Measurements from ENCODE around the gene MFN2. TPM values are rescaled to one million over a fixed set of nuclear protein-coding genes. Genes with fewer than 3 reads are reported as not detected.

Gene MFN2
- total and polyA plus RNA-seq, 9 of the 15 experiments (the other 6 are each of a cell fraction or from before 2014, with no cell fraction given), result 10.5 to 158 (median 87.1) TPM

DNA sequence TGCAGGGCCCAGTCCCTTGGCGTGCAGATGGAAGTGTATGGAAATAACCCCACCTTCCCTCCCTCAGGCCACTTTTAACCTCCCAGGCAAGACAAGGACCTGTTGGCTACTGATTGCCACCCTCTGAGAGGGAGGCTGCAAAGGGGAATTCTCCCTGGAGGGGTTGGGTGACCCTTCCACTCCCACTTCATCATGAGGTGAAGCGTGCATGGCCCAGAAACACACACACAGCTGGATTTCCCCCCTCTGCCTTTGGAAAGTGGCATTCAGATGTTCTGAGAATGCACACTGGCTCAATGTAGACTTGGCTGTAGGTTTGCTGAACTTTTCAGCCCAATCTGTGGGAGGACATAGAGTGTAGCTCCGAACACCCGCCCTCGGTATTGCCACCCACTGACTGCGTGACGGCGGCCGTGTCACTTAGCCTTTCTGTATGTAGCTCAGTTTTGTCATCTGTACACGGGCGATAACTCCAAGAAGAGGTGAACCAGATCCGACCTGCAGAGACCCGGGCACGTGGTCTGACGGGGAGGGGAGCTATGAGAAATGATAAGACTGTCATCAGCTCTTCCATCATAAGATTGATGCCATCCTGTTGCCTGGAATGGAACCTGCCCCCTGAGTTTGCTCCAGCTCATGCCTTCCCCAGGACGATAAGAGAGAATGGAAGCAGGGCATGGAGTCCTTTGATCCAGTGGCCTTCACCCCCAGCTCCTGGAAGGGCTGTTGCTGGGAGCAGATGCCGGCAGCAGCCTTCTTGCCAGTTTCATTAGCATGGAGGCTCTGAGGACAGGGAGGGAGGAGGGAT is 58.3 kb downstream of the MFN2 start (continued):
- TF ChIP-seq NCOA2 (IDR thresholded peaks at IDR 0.05; ENCODE audit: partially characterized antibody in 2 of 2) (no peak), TEAD2 (tag; IDR thresholded peaks at IDR 0.05) (no peak), ESRRB (CRISPR knock-in tag; IDR thresholded peaks at IDR 0.05; ENCODE audit: borderline replicate concordance) (no peak), KLF10 (CRISPR knock-in tag; IDR thresholded peaks at IDR 0.05) (no peak), POLR2G (IDR thresholded peaks at IDR 0.05; ENCODE audit: low read depth, low read length) (no peak), NFE2 (IDR thresholded peaks at IDR 0.05; ENCODE audit: low read depth) (peak; percentile 50), ZNF583 (CRISPR knock-in tag; IDR thresholded peaks at IDR 0.05) (0 out of 2 replicates have a peak, but pooled peaks have one; percentile 5), FOSL1 (tag; conservative IDR thresholded peaks at IDR 0.05) (peak; percentile 70), SIN3A (IDR thresholded peaks at IDR 0.05; ENCODE audit: borderline replicate concordance in 2 of 2, control insufficient read depth in 1 of 2, low read depth in 2 of 2, low read length in 2 of 2) (0 out of 4 replicates have a peak, but pooled peaks of 1 of the 2 experiments have one; percentile 23), THRAP3 (IDR thresholded peaks at IDR 0.05; ENCODE audit: borderline replicate concordance) (no peak), SLC30A9 (CRISPR knock-in tag; IDR thresholded peaks at IDR 0.05) (no peak), SPI1 (IDR thresholded peaks at IDR 0.05; ENCODE audit: borderline replicate concordance, low read depth, low read length) (no peak), CBX5 (IDR thresholded peaks at IDR 0.05; ENCODE audit: borderline replicate concordance, low read depth) (peak; percentile 56; the same call in 1 of the 2 replicates), ZNF695 (CRISPR knock-in tag; IDR thresholded peaks at IDR 0.05) (no peak), RFX5 (IDR thresholded peaks at IDR 0.05; ENCODE audit: low read depth, low read length) (no peak), HDAC3 (IDR thresholded peaks at IDR 0.05; ENCODE audit: borderline replicate concordance, partially characterized antibody) (peak; percentile 88)
- TF ChIP-seq, protein P1, sequence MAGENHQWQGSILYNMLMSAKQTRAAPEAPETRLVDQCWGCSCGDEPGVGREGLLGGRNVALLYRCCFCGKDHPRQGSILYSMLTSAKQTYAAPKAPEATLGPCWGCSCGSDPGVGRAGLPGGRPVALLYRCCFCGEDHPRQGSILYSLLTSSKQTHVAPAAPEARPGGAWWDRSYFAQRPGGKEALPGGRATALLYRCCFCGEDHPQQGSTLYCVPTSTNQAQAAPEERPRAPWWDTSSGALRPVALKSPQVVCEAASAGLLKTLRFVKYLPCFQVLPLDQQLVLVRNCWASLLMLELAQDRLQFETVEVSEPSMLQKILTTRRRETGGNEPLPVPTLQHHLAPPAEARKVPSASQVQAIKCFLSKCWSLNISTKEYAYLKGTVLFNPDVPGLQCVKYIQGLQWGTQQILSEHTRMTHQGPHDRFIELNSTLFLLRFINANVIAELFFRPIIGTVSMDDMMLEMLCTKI (IDR thresholded peaks at IDR 0.05; ENCODE audit: partially characterized antibody), result no peak
- TF ChIP-seq, protein P2, sequence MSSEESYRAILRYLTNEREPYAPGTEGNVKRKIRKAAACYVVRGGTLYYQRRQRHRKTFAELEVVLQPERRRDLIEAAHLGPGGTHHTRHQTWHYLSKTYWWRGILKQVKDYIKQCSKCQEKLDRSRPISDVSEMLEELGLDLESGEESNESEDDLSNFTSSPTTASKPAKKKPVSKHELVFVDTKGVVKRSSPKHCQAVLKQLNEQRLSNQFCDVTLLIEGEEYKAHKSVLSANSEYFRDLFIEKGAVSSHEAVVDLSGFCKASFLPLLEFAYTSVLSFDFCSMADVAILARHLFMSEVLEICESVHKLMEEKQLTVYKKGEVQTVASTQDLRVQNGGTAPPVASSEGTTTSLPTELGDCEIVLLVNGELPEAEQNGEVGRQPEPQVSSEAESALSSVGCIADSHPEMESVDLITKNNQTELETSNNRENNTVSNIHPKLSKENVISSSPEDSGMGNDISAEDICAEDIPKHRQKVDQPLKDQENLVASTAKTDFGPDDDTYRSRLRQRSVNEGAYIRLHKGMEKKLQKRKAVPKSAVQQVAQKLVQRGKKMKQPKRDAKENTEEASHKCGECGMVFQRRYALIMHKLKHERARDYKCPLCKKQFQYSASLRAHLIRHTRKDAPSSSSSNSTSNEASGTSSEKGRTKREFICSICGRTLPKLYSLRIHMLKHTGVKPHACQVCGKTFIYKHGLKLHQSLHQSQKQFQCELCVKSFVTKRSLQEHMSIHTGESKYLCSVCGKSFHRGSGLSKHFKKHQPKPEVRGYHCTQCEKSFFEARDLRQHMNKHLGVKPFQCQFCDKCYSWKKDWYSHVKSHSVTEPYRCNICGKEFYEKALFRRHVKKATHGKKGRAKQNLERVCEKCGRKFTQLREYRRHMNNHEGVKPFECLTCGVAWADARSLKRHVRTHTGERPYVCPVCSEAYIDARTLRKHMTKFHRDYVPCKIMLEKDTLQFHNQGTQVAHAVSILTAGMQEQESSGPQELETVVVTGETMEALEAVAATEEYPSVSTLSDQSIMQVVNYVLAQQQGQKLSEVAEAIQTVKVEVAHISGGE (CRISPR knock-in tag; IDR thresholded peaks at IDR 0.05), result peak in 1 of 3 experiments; percentile 75; a peak in 2 of 6 replicates
- TF ChIP-seq, protein P3, sequence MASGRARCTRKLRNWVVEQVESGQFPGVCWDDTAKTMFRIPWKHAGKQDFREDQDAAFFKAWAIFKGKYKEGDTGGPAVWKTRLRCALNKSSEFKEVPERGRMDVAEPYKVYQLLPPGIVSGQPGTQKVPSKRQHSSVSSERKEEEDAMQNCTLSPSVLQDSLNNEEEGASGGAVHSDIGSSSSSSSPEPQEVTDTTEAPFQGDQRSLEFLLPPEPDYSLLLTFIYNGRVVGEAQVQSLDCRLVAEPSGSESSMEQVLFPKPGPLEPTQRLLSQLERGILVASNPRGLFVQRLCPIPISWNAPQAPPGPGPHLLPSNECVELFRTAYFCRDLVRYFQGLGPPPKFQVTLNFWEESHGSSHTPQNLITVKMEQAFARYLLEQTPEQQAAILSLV (tag; IDR thresholded peaks at IDR 0.05), result no peak
- TF ChIP-seq, protein P4, sequence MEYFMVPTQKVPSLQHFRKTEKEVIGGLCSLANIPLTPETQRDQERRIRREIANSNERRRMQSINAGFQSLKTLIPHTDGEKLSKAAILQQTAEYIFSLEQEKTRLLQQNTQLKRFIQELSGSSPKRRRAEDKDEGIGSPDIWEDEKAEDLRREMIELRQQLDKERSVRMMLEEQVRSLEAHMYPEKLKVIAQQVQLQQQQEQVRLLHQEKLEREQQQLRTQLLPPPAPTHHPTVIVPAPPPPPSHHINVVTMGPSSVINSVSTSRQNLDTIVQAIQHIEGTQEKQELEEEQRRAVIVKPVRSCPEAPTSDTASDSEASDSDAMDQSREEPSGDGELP (CRISPR knock-in tag; IDR thresholded peaks at IDR 0.05; ENCODE audit: borderline replicate concordance), result peak; percentile 51; the same call in 1 of the 2 replicates
